ENCODE data around the gene GUCY2D. TPM values are rescaled to one million over a fixed set of nuclear protein-coding genes. Genes with fewer than 3 reads are reported as not detected.

Gene GUCY2D
- total RNA-seq, 1 donor = not detected

GRCh38 chr17:8047769-8048110 is 45.3 kb downstream of the GUCY2D start:
- Histone ChIP-seq H3K27me3 (ENCODE audit: insufficient read depth, low read length) (peaks cover 27% of the 10 kb centered on the region), H3K9me3 (ENCODE audit: low read depth, low read length) (no peaks in the 10 kb centered on the region), H4K20me1 (ENCODE audit: insufficient read depth, low read length) (no peaks in the 10 kb centered on the region), H3K4me3 (ENCODE audit: insufficient read depth, low read length) (no peak overlapping the region), H3K27ac (ENCODE audit: low read depth, low read length) (no peak overlapping the region), H3K79me2 (ENCODE audit: insufficient read depth, low read length) (no peaks in the 10 kb centered on the region), H2AFZ (ENCODE audit: low read length) (no peak overlapping the region), H3K36me3 (ENCODE audit: insufficient read depth, low read length) (no peaks in the 10 kb centered on the region), H3K4me2 (ENCODE audit: insufficient read depth, low read length) (no peak overlapping the region), H3K4me1 (ENCODE audit: insufficient read depth, low read length) (no peaks in the 10 kb centered on the region)
- peak; percentile 56 for DNase-seq (ENCODE audit: insufficient read length, low spot score, missing footprints)
- TF ChIP-seq, protein P1, sequence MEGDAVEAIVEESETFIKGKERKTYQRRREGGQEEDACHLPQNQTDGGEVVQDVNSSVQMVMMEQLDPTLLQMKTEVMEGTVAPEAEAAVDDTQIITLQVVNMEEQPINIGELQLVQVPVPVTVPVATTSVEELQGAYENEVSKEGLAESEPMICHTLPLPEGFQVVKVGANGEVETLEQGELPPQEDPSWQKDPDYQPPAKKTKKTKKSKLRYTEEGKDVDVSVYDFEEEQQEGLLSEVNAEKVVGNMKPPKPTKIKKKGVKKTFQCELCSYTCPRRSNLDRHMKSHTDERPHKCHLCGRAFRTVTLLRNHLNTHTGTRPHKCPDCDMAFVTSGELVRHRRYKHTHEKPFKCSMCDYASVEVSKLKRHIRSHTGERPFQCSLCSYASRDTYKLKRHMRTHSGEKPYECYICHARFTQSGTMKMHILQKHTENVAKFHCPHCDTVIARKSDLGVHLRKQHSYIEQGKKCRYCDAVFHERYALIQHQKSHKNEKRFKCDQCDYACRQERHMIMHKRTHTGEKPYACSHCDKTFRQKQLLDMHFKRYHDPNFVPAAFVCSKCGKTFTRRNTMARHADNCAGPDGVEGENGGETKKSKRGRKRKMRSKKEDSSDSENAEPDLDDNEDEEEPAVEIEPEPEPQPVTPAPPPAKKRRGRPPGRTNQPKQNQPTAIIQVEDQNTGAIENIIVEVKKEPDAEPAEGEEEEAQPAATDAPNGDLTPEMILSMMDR (IDR thresholded peaks at IDR 0.05; ENCODE audit: extremely low read depth, low read depth, low read length) = no peak

DNA sequence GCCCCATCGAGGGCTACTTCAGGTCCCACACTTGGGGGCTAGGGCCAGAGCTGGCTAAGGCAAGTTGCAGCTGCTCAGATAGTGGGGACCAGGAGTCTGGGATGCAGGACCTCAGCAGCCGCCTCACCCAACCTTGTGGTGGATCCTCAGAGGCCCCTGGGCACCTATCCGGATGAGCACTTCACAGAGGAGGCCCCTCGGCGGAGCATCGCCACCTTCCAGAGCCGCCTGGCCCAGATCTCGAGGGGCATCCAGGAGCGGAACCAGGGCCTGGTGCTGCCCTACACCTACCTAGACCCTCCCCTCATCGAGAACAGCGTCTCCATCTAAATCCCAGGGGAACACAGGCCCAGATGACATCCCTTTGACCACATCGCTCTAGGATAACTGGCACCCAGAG is 45.8 kb downstream of the GUCY2D start:
- Histone ChIP-seq H3K36me3 (ENCODE audit: insufficient read depth, low read length) (no peaks in the 10 kb centered on the region), H3K4me3 (ENCODE audit: insufficient read depth, low read length) (no peak overlapping the region), H4K20me1 (ENCODE audit: insufficient read depth, low read length) (no peaks in the 10 kb centered on the region), H3K9me3 (ENCODE audit: low read depth, low read length) (no peaks in the 10 kb centered on the region), H3K4me1 (ENCODE audit: insufficient read depth, low read length) (no peaks in the 10 kb centered on the region), H3K27ac (ENCODE audit: low read depth, low read length) (no peak overlapping the region), H3K79me2 (ENCODE audit: insufficient read depth, low read length) (no peaks in the 10 kb centered on the region), H3K27me3 (ENCODE audit: insufficient read depth, low read length) (peaks cover 31% of the 10 kb centered on the region), H2AFZ (ENCODE audit: low read length) (no peak overlapping the region), H3K4me2 (ENCODE audit: insufficient read depth, low read length) (no peak overlapping the region)
- TF ChIP-seq, protein P1 (IDR thresholded peaks at IDR 0.05; ENCODE audit: extremely low read depth, low read depth, low read length) = no peak
- DNase-seq (ENCODE audit: insufficient read length, low spot score, missing footprints) = no peak

DNA sequence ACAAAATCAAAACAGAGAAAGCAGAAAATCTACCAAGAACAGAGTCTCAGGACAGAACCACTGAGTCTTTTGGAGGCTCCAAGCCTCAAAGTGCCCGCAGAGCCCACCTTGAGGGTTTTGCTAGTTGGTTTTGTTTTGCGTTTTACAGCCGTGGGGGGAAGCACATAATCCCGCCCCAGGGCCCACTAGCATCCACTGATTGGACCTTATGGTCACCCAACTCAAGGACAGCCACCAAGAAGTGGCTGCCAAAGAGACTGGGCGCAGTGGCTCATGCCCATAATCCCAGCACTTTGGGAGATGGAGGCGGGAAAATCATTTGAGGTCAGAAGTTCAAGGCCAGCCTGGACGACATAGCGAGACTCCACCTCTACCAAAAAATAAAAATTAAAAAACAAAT is 46.3 kb downstream of the GUCY2D start:
- TF ChIP-seq, protein P1 (IDR thresholded peaks at IDR 0.05; ENCODE audit: extremely low read depth, low read depth, low read length) = no peak
- H3K4me2 ChIP-seq (ENCODE audit: insufficient read depth, low read length) = no peak overlapping the region
- no peak overlapping the region for H2AFZ ChIP-seq (ENCODE audit: low read length)
- H4K20me1 ChIP-seq (ENCODE audit: insufficient read depth, low read length) = no peaks in the 10 kb centered on the region
- no peaks in the 10 kb centered on the region for H3K9me3 ChIP-seq (ENCODE audit: low read depth, low read length)
- no peaks in the 10 kb centered on the region for H3K79me2 ChIP-seq (ENCODE audit: insufficient read depth, low read length)
- no peaks in the 10 kb centered on the region for H3K36me3 ChIP-seq (ENCODE audit: insufficient read depth, low read length)
- H3K27ac ChIP-seq (ENCODE audit: low read depth, low read length) = no peak overlapping the region
- H3K27me3 ChIP-seq (ENCODE audit: insufficient read depth, low read length) = peaks cover 31% of the 10 kb centered on the region
- no peak overlapping the region for H3K4me3 ChIP-seq (ENCODE audit: insufficient read depth, low read length)
- DNase-seq (ENCODE audit: insufficient read length, low spot score, missing footprints) = peak; percentile 26
- no peaks in the 10 kb centered on the region for H3K4me1 ChIP-seq (ENCODE audit: insufficient read depth, low read length)

GRCh38 chr17:8051831-8052230 is 49.4 kb downstream of the GUCY2D start:
- TF ChIP-seq, protein P1 (IDR thresholded peaks at IDR 0.05; ENCODE audit: extremely low read depth, low read depth, low read length) = no peak
- no peaks in the 10 kb centered on the region for H3K9me3 ChIP-seq (ENCODE audit: low read depth, low read length)
- peaks cover 12% of the 10 kb centered on the region for H3K4me1 ChIP-seq (ENCODE audit: insufficient read depth, low read length)
- no peak overlapping the region for H3K4me2 ChIP-seq (ENCODE audit: insufficient read depth, low read length)
- H3K27ac ChIP-seq (ENCODE audit: low read depth, low read length) = no peak overlapping the region
- DNase-seq (ENCODE audit: insufficient read length, low spot score, missing footprints) = no peak
- H3K36me3 ChIP-seq (ENCODE audit: insufficient read depth, low read length) = no peaks in the 10 kb centered on the region
- no peak overlapping the region for H3K4me3 ChIP-seq (ENCODE audit: insufficient read depth, low read length)
- H4K20me1 ChIP-seq (ENCODE audit: insufficient read depth, low read length) = no peaks in the 10 kb centered on the region
- H2AFZ ChIP-seq (ENCODE audit: low read length) = no peak overlapping the region
- H3K27me3 ChIP-seq (ENCODE audit: insufficient read depth, low read length) = peaks cover 29% of the 10 kb centered on the region
- H3K79me2 ChIP-seq (ENCODE audit: insufficient read depth, low read length) = no peaks in the 10 kb centered on the region
